ENCODE measurements around the gene DENND4B. TPM values are rescaled to one million over a fixed set of nuclear protein-coding genes. Genes with fewer than 3 reads are reported as not detected.
A peak's percentile ranks its signal among the peaks of the same experiment; 100 is the strongest.

DENND4B gene
- total and polyA plus RNA-seq, 10 of the 15 experiments (the other 5 are each of a cell fraction or from before 2014, with no cell fraction given) = 12.0 to 74.8 (median 22.7) TPM

DNA sequence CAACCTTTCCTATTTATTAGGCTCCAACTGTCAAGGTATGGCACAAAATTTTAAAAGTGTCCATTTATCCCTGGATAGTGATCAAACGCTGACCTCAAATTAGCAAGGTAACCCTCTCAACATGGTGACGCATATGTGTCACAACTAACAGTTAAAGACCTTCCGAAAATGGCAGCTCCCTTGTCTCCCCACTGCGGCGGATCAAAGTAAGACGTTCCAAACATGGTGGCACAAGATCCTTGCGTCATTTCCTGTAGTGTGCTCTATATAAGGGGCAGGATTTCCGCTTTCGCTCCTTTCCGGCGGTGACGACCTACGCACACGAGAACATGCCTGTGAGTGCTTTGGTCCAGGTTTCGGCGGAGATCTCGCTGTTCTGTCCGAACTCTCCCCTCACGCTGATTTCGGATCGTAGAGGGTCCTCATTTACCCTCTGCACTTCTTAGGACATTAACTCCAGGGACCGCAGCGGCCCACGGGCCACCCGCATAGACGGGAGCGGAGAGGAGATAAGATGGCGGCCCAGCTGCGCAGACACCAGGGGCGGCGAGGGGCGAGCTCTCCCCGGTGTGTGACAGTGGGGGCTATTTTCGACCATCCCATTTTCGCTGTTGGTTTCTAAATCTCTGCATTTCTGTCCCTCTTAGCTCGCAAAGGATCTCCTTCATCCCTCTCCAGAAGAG is 44.1 kb upstream of the DENND4B start, which contains the start of gene RPS27 (continued):
- TF ChIP-seq NR2C2 (IDR thresholded peaks at IDR 0.05; ENCODE audit: borderline replicate concordance, control insufficient read depth, insufficient read length, low read depth) (no peak), CBX5 (IDR thresholded peaks at IDR 0.05; ENCODE audit: low read depth) (peak; percentile 57; the same call in 1 of the 2 replicates), BHLHE40 (IDR thresholded peaks at IDR 0.05; ENCODE audit: borderline replicate concordance in 1 of 2, low read depth in 2 of 2, low read length in 1 of 2) (peak; percentile 54 to 57; a peak in 3 of 4 replicates), DPF2 (IDR thresholded peaks at IDR 0.05) (no peak), RB1 (IDR thresholded peaks at IDR 0.05; ENCODE audit: borderline replicate concordance) (peak; percentile 70; the same call in 1 of the 2 replicates), SMC3 (IDR thresholded peaks at IDR 0.05; ENCODE audit: borderline replicate concordance, low read length) (no peak), CEBPB (IDR thresholded peaks at IDR 0.05; ENCODE audit: borderline replicate concordance in 1 of 2, low read depth in 2 of 2, low read length in 2 of 2) (no peak), GATAD2B (conservative IDR thresholded peaks at IDR 0.05; ENCODE audit: low read depth) (no peak), NBN (IDR thresholded peaks at IDR 0.05) (peak; percentile 88), STAT3 (IDR thresholded peaks at IDR 0.05; ENCODE audit: low read depth, low read length) (no peak), JUNB (IDR thresholded peaks at IDR 0.05) (peak; percentile 23; the same call in 1 of the 2 replicates), TBL1XR1 (IDR thresholded peaks at IDR 0.05; ENCODE audit: low read depth, low read length) (no peak), POLR2A (IDR thresholded peaks at IDR 0.05; ENCODE audit: low read depth, low read length) (peak; percentile 100), KAT2A (conservative IDR thresholded peaks at IDR 0.05; ENCODE audit: control insufficient read depth, low read depth, low read length) (no peak), ZNF622 (IDR thresholded peaks at IDR 0.05) (no peak), CHD2 (IDR thresholded peaks at IDR 0.05; ENCODE audit: borderline replicate concordance, low read depth, low read length) (peak; percentile 50; the same call in 1 of the 2 replicates), CREM (IDR thresholded peaks at IDR 0.05; ENCODE audit: low read depth) (peak; percentile 97)
- TF ChIP-seq, protein P1, sequence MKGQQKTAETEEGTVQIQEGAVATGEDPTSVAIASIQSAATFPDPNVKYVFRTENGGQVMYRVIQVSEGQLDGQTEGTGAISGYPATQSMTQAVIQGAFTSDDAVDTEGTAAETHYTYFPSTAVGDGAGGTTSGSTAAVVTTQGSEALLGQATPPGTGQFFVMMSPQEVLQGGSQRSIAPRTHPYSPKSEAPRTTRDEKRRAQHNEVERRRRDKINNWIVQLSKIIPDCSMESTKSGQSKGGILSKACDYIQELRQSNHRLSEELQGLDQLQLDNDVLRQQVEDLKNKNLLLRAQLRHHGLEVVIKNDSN (IDR thresholded peaks at IDR 0.05; ENCODE audit: borderline replicate concordance, extremely low read length, insufficient read depth, low read depth, low read length) = no peak
- TF ChIP-seq, protein P2, sequence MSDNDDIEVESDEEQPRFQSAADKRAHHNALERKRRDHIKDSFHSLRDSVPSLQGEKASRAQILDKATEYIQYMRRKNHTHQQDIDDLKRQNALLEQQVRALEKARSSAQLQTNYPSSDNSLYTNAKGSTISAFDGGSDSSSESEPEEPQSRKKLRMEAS (IDR thresholded peaks at IDR 0.05; ENCODE audit: low read depth, low read length) = no peak
- TF ChIP-seq, protein P3, sequence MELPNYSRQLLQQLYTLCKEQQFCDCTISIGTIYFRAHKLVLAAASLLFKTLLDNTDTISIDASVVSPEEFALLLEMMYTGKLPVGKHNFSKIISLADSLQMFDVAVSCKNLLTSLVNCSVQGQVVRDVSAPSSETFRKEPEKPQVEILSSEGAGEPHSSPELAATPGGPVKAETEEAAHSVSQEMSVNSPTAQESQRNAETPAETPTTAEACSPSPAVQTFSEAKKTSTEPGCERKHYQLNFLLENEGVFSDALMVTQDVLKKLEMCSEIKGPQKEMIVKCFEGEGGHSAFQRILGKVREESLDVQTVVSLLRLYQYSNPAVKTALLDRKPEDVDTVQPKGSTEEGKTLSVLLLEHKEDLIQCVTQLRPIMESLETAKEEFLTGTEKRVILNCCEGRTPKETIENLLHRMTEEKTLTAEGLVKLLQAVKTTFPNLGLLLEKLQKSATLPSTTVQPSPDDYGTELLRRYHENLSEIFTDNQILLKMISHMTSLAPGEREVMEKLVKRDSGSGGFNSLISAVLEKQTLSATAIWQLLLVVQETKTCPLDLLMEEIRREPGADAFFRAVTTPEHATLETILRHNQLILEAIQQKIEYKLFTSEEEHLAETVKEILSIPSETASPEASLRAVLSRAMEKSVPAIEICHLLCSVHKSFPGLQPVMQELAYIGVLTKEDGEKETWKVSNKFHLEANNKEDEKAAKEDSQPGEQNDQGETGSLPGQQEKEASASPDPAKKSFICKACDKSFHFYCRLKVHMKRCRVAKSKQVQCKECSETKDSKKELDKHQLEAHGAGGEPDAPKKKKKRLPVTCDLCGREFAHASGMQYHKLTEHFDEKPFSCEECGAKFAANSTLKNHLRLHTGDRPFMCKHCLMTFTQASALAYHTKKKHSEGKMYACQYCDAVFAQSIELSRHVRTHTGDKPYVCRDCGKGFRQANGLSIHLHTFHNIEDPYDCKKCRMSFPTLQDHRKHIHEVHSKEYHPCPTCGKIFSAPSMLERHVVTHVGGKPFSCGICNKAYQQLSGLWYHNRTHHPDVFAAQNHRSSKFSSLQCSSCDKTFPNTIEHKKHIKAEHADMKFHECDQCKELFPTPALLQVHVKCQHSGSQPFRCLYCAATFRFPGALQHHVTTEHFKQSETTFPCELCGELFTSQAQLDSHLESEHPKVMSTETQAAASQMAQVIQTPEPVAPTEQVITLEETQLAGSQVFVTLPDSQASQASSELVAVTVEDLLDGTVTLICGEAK (IDR thresholded peaks at IDR 0.05; ENCODE audit: borderline replicate concordance) = peak; percentile 94
- TF ChIP-seq, protein P4, sequence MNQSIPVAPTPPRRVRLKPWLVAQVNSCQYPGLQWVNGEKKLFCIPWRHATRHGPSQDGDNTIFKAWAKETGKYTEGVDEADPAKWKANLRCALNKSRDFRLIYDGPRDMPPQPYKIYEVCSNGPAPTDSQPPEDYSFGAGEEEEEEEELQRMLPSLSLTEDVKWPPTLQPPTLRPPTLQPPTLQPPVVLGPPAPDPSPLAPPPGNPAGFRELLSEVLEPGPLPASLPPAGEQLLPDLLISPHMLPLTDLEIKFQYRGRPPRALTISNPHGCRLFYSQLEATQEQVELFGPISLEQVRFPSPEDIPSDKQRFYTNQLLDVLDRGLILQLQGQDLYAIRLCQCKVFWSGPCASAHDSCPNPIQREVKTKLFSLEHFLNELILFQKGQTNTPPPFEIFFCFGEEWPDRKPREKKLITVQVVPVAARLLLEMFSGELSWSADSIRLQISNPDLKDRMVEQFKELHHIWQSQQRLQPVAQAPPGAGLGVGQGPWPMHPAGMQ (IDR thresholded peaks at IDR 0.05; ENCODE audit: borderline replicate concordance) = no peak

Measured in GM12878 (cell line).